Esophagus muscularis mucosa (tissue), 3 donors: ENCODE measurements around the gene ADORA2A.

Experiments
- POLR2A ChIP-seq: fragments of 450-650 bp; IDR thresholded peaks from one replicate; pipeline ENCODE4 v1.6.1; 2017; ENCODE audit warnings: antibody characterized with exemption, moderate library complexity, mild to moderate bottlenecking, low read depth
- TF ChIP-seq, protein P1 (sequence below), 3 experiments: fragments of 200-600 bp in 2 of 3; fragments of 450-650 bp in 1 of 3; sonication (generic) in 2 of 3; IDR thresholded peaks; one replicate each; pipeline ENCODE4 v1.5.1; 2017 to 2019; ENCODE audit warnings: antibody characterized with exemption in 3 of 3, mild to moderate bottlenecking in 2 of 3, moderate library complexity in 1 of 3

- TF ChIP-seq, protein P1, sequence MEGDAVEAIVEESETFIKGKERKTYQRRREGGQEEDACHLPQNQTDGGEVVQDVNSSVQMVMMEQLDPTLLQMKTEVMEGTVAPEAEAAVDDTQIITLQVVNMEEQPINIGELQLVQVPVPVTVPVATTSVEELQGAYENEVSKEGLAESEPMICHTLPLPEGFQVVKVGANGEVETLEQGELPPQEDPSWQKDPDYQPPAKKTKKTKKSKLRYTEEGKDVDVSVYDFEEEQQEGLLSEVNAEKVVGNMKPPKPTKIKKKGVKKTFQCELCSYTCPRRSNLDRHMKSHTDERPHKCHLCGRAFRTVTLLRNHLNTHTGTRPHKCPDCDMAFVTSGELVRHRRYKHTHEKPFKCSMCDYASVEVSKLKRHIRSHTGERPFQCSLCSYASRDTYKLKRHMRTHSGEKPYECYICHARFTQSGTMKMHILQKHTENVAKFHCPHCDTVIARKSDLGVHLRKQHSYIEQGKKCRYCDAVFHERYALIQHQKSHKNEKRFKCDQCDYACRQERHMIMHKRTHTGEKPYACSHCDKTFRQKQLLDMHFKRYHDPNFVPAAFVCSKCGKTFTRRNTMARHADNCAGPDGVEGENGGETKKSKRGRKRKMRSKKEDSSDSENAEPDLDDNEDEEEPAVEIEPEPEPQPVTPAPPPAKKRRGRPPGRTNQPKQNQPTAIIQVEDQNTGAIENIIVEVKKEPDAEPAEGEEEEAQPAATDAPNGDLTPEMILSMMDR (IDR thresholded peaks at IDR 0.05): no peak
- no peak for TF ChIP-seq POLR2A
Measured at GRCh38 chr22:24430431-24431308, 3.3 kb downstream of the ADORA2A start.
